Measurements from ENCODE around the gene ZNF649.

The ZNF649 gene

GRCh38 chr19:51904331-51905165 is at the start of gene ZNF649:
Gene ZNF649 (minus strand): TSS chr19:51905017. CDS start chr19:51900107, 4,910 bp downstream.
- no peak for TF ChIP-seq CTCF (IDR thresholded peaks at IDR 0.05; ENCODE audit: low read depth, low read length, missing control alignments)
- DNase-seq (ENCODE audit: low read depth): peak; percentile 61
- peak within 1 kb of the TSS; percentile 90 for H3K4me3 ChIP-seq (ENCODE audit: low read depth, low read length)

- TF ChIP-seq CTCF (IDR thresholded peaks at IDR 0.05; ENCODE audit: low read depth, low read length, missing control alignments): no peak
- DNase-seq (ENCODE audit: low read depth): no peak
- H3K4me3 ChIP-seq (ENCODE audit: low read depth, low read length): no peak overlapping the region
Measured at GRCh38 chr19:51948975-51949374, 44.2 kb upstream of the ZNF649 start.

GRCh38 chr19:51946602-51947001 is 41.8 kb upstream of the ZNF649 start:
- no peak for DNase-seq (ENCODE audit: low read depth)
- H3K4me3 ChIP-seq (ENCODE audit: low read depth, low read length): no peak overlapping the region
- TF ChIP-seq CTCF (IDR thresholded peaks at IDR 0.05; ENCODE audit: low read depth, low read length, missing control alignments): no peak

GRCh38 chr19:51944798-51945552 is 40.2 kb upstream of the ZNF649 start:
- H3K4me3 ChIP-seq (ENCODE audit: low read depth, low read length): no peak overlapping the region
- DNase-seq (ENCODE audit: low read depth): no peak
- no peak for TF ChIP-seq CTCF (IDR thresholded peaks at IDR 0.05; ENCODE audit: low read depth, low read length, missing control alignments)

GRCh38 chr19:51938936-51939335 is 34.1 kb upstream of the ZNF649 start:
- H3K4me3 ChIP-seq (ENCODE audit: low read depth, low read length): no peak overlapping the region
- TF ChIP-seq CTCF (IDR thresholded peaks at IDR 0.05; ENCODE audit: low read depth, low read length, missing control alignments): no peak
- no peak for DNase-seq (ENCODE audit: low read depth)

GRCh38 chr19:51931921-51932320 is 27.1 kb upstream of the ZNF649 start:
- DNase-seq (ENCODE audit: low read depth): no peak
- H3K4me3 ChIP-seq (ENCODE audit: low read depth, low read length): no peak overlapping the region
- no peak for TF ChIP-seq CTCF (IDR thresholded peaks at IDR 0.05; ENCODE audit: low read depth, low read length, missing control alignments)
